Activated T-cell treated with anti-CD3 and anti-CD28 coated beads for 48 hours (primary cell): ENCODE measurements around the gene AGO4.
A peak's percentile ranks its signal among the peaks of the same experiment; 100 is the strongest.
"Not testable (repeated sequence)": the region's sequence is repeated elsewhere in the genome, so short reads cannot be mapped to it uniquely, and the experiment has no call there.

Source experiments
- DNase-seq: peaks from one replicate; pipeline ENCODE4 v3.0.0-alpha.2; 2020; ENCODE audit warnings: low read depth

The AGO4 gene

GRCh38 chr1:35807614-35808449 lies at the start of gene AGO4:
AGO4 (plus strand) TSS chr1:35808016; CDS start chr1:35808417, 401 bp downstream.
- peak; percentile 36 for DNase-seq

- no peak for DNase-seq
These were observed 45.7 kb upstream of the AGO4 start for GRCh38 chr1:35762141-35762540.

- no peak for DNase-seq
These were observed 44.6 kb upstream of the AGO4 start for GRCh38 chr1:35763201-35763600.

- no peak for DNase-seq
These were observed 43.5 kb upstream of the AGO4 start for GRCh38 chr1:35764283-35764682.

GRCh38 chr1:35768350-35769187 lies 39.2 kb upstream of the AGO4 start:
- no peak for DNase-seq

GRCh38 chr1:35769188-35769758 lies 38.5 kb upstream of the AGO4 start:
- DNase-seq = peak; percentile 82

GRCh38 chr1:35773711-35774110 lies 34.1 kb upstream of the AGO4 start:
- no peak for DNase-seq

GRCh38 chr1:35776172-35776571 lies 31.6 kb upstream of the AGO4 start:
- not testable (repeated sequence) for DNase-seq

GRCh38 chr1:35777109-35777508 lies 30.7 kb upstream of the AGO4 start:
- no peak for DNase-seq

- no peak for DNase-seq
These were observed 24.7 kb upstream of the AGO4 start for GRCh38 chr1:35783055-35783583.

GRCh38 chr1:35784364-35784763 lies 23.5 kb upstream of the AGO4 start:
- DNase-seq = not testable (repeated sequence)

GRCh38 chr1:35788139-35788538 lies 19.7 kb upstream of the AGO4 start:
- no peak for DNase-seq

- no peak for DNase-seq
These were observed 17.1 kb upstream of the AGO4 start for GRCh38 chr1:35790670-35791069.

GRCh38 chr1:35795295-35795694 lies 12.5 kb upstream of the AGO4 start:
- DNase-seq = no peak

- DNase-seq = no peak
These were observed 10.4 kb upstream of the AGO4 start for GRCh38 chr1:35797380-35797779.

GRCh38 chr1:35798019-35798418 lies 9.8 kb upstream of the AGO4 start:
- DNase-seq = not testable (repeated sequence)

- not testable (repeated sequence) for DNase-seq
These were observed 7.5 kb upstream of the AGO4 start for GRCh38 chr1:35800167-35800887.

GRCh38 chr1:35808450-35809113 lies 766 bp downstream of the AGO4 start:
- DNase-seq = no peak

GRCh38 chr1:35809114-35810095 lies 1.6 kb downstream of the AGO4 start:
- no peak for DNase-seq
